Measurements from ENCODE around the gene SH3PXD2B.

GRCh38 chr5:172436879-172437369 lies 17.4 kb downstream of the SH3PXD2B start:
- TF ChIP-seq EZH2 (IDR thresholded peaks at IDR 0.05; ENCODE audit: insufficient read depth, poor library complexity, severe bottlenecking): no peak
- no peak for TF ChIP-seq EZH2phosphoT487 (IDR thresholded peaks at IDR 0.05; ENCODE audit: insufficient read depth, low read depth)
